EL (cell line): ENCODE measurements around the gene PRKCH.

Source experiments
- DNase-seq: peaks from one replicate; pipeline ENCODE4 v3.0.0-alpha.2; 2016

Gene PRKCH

DNA sequence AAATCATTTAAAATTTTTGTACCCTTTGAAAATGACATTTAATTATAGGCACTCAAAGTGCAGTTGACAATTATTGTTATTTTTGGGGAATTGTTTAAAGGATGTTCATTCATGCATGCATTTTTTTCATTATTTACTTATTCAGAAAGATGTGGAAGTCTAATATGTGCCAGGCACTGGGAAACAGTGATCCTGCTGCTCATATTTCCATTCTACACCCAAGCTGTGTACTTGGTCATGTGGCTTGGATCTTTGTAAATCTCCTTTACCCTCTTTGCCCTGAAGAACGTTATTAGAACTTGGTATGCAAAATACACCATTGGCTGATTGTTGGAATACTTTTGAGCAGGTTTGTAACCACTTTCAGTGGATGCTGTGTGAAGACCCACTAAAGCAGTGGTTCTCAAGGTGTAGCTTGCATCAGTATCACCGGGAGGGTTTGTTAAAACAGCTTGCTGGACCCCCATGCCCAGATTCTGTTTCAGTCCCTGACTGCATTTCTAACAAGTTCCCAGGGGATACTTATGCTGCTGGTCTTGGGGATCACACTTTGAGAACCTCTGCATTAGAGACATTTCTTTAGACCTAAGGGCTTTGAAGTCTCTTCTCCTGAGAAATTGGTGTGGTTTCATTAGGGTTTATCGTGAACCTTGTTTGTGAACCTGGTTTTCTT, 47.5 kb downstream of the PRKCH start:
- DNase-seq = no peak

DNA sequence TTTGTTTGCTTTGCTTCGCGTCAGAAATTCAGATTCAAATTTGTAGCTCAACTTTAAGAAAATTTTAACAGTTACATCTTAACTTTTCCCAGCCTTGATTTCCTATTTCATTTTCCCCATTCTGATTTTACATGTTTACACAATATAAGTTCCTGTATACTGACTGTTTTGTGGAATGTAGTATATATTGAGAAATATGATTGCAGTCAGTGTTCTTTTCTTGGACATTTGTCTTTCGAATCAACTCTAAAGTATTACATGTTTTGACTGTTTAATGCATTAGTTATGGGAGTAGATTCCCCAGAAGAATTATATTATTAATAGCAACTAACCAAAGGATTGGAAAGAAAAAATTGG, 48.1 kb downstream of the PRKCH start:
- DNase-seq = no peak

DNA sequence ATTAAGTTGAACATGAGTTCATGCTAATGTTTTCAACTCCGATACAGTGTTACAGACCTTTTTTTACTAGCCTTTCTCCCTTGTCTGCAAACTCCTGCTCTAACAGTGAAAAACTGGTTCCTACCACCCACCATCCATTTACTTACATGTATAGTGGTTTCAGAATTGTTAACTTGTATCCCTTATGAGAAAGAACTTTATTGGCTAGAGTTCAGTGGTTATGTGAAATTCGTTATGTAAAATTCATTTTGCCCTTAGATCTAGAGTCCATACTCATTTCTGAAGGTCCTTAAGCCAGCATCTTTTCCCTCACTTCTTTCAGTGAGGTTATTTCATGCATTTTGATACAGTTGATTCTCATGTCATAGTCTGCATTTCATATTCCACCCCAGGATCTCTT, 51.0 kb downstream of the PRKCH start:
- no peak for DNase-seq

DNA sequence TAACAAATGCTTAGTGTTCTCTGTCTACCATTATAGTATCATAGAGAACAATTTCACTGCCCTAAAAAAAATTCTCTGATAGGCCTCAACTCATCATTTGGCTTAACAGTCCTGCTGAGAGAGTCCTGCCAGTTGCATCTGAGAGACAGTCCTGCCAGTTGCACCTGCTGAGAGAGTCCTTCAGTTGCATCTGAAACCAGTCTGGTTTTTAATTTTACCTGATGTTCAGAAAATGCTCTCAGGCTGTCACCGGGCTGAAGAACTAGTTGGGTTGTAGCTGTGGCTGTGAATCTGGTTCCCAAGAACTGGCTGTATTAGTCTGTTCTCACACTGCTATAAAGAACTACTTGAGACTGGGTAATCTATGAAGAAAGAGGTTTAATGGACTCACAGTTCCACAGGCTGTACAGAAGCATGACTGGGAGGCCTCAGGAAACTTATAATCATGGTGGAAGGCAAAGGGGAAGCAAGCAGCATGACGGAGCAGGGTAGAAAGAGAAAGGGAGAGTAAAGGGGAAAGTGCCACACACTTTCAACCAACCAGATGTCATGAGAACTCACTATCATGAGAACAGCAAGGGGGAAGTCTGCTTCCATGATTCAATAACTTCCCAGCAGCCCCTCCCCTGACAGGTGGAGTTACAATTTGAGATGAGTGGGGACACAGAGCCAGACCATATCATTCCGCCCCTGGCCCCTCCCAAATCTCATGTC, 51.6 kb downstream of the PRKCH start:
- no peak for DNase-seq

GRCh38 chr14:61374284-61374683, 52.9 kb downstream of the PRKCH start:
- DNase-seq = no peak

- DNase-seq = no peak
These were observed 53.8 kb downstream of the PRKCH start for GRCh38 chr14:61375218-61375617.

GRCh38 chr14:61376314-61376713, 54.9 kb downstream of the PRKCH start:
- no peak for DNase-seq

- DNase-seq = no peak
These were observed 56.4 kb downstream of the PRKCH start for GRCh38 chr14:61377749-61378148.

DNA sequence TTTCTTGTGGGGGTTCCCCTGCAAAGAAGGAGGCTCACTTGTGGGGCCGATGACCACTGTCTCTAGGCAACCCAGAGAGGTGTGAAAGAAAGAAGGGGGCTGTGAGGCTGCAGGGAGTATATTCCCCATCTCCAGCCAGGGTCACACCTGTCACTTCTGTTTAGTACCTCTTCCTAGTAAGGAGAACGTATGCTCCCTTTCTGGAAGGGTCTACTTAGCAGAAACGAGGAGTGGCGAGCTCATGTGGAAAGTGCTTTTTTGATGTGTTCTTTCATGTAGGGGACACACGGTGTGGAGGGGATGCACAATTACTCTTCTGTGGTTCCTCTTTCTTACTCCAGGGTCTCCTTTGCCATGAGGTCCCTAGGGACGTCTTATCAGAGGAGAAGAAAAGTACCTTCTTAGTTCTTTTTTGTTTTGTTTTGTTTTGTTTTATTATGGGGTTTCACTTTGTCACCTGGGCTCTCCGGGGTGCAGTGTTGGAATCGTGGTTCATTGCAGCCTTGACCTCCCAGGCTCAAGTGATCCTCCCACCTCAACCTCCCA, 58.3 kb downstream of the PRKCH start:
- no peak for DNase-seq

DNA sequence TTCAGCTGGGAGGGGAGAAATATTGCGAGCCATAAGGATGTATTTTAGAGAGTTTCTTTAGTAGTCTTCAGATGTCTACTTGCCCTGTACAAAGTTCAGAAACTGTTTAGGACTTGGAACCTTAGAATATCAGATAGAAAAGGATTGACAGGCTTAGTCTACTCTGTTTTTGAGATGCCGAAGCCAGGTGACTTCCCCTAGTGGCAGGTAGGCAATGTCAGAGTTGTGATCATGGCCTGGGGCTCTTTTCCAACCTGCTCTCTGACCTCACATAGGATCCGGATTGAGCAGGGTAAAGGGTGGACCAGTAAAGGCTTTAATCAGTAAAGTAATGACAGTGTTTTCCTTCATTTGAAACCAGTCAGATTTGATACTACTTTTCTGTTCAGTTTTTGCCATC, 59.6 kb downstream of the PRKCH start:
- DNase-seq = no peak

- DNase-seq = no peak
These were observed 60.2 kb downstream of the PRKCH start for GRCh38 chr14:61381553-61381952.

DNA sequence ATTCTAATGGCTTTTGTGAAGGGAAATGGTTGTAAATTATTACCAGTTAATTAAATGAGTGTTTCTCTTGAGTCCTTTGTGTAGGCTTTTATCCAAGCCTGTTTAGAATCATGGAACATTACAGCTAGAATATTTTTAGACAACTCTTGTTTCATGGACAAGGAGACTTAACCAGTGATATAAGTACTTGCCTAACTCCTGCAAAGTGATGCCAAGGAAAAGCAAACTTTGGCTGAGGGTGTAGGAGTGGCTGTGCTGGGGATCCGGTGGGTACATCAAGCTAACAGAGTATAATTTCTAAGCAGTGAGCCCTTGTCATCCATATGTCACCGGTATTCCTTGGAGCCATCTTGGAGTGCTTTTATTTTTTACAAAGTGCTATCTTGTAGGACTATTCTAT, 61.5 kb downstream of the PRKCH start:
- DNase-seq = no peak

DNA sequence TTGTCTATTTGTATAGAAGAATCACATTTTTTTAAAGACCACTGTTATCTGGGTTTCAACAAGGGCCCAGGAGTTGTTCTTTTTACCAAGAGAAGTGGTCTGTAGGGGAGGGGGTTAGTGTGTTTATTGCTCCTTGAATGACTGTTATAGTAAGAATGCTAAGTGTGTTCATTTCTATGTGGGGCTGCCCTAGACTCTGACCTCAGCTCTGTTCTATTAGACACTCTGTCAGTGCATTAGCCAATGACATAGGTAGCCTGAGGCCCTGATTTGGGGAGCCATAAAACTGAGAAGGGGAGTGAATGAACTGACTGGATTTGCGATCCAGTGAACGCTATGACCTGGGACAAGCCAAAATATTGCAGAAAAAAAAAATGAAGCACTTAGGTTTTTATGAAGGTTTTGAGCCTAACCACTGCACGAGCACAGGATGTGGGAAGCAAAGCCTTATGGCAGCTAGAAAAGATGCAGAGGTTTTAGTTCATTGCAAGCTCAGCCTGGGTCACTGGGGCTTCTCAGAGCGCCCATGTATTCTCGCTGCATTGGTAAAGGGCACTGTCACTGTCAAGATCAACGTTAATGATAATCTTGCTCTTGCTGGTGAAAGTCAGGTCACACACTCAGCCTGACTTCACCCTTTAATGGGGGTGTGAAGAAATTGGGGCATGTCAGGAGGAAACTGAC, 63.8 kb downstream of the PRKCH start:
- DNase-seq = peak; percentile 8

DNA sequence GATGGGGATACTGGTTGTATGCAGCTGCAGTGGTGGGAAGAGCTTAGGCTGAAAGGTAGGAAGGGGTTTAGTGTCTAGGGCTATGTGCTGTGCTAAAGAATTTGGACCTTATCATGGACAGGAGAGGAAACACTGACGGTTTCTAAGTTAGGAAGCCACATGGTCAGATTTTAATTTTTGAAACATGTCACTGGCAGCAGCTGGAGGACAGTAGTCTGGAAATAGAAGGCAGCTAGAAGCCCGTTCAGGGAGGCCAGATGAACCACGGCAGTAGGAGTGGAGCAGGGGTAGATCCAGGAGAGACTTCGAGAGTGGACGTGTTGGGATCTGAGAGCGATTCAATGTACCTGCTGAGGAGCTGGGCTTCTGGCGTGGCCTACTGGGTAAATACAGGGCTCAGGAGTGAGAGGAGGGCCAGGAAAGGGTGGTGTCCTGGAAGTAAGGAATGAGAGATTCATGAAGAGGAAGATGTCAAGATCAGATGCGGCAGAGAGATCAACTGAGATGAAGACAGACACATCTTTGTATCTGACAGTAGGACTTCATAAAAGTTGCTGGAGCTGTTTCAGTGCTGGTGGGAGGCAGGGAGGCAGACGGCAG, 64.9 kb downstream of the PRKCH start:
- DNase-seq = no peak

GRCh38 chr14:61387076-61387475, 65.7 kb downstream of the PRKCH start:
- DNase-seq = no peak

DNA sequence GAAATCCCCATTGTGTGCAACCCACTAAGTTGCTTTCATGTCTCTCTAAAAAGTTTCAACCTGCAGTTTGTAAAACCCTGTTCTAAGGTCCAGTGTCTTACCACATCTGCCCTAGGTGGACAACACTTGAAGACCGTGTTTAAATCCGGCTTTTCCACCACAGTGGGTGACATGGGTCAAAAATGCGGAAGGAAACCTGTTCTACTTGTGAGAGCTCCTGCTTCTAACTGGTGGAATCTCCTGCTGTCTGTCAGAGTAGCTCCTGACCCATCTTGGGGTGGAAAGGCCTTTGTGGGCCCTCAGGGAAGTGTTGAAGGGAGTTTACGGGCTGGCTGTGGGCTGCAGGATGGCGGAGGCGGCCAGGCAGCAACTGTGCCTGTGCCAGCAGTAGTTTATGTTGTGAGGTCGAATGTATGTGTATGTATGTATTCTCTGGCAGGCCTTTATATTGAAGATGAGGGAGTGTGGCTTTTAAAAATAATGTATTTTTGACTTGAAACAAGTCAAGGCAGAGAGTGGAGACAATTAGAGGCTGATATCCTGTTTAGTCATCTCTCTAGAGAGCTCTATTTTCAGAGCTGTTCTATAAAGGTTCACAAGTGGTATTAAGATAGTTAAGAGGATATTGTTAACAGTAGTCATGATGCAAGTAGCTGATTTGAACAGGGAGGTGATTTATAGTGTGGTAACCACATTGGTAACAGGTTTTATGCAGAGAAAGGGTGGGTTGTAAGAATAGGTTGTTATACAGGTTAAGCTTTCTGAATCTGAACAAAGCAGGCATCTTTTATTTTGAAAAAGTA, 67.0 kb downstream of the PRKCH start:
- DNase-seq = peak; percentile 8

DNA sequence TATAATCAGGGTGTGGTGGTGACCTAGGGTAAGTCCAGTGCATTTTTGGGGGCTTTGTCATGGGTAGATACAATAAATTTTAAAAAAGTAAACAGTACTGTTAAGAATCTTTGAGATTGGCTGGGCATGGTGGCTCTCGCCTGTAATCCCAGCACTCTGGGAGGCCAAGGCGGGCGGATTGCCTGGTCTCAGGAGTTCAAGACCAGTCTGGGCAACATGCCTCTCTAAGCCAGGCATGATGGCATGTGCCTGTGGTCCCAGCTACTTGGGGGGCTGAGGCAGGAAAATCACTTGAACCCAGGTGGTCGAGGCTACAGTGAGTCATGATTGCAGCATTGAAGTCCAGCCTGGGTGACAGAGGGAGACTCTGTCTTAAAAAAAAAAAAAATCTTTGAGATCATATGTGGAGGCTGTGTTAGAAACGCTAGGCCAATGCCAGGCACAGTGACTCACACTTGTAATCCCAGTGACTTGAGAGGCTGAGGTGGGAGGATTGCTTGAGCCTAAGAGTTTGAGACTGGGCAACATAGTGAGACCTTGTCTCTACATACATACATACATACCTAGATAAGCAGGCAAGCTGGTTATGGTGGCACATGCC, 67.7 kb downstream of the PRKCH start:
- peak; percentile 18 for DNase-seq

GRCh38 chr14:61391119-61391518, 69.7 kb downstream of the PRKCH start:
- DNase-seq = no peak

- DNase-seq = no peak
These were observed 70.9 kb downstream of the PRKCH start for GRCh38 chr14:61392297-61392696.

DNA sequence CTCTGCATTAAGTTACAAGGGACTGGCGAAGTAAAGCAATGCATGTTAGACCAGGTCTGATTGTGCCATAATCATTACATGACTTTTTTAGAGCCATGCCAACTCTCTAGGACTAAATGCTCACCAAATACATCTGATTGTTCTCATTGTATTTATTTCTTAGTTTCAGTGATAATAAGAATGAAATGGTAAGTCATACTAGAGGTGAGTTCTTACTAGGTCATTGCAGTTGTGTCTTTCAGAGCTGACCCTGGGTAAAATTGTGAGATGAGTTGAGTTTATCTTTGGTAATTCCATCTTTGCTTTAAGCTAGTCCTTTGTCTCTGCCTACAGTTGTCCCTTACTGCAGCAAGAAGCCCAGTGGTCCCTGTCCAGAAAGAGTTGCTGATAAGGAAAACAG, 73.2 kb downstream of the PRKCH start:
- no peak for DNase-seq

GRCh38 chr14:61395115-61395725, 73.8 kb downstream of the PRKCH start:
- no peak for DNase-seq

DNA sequence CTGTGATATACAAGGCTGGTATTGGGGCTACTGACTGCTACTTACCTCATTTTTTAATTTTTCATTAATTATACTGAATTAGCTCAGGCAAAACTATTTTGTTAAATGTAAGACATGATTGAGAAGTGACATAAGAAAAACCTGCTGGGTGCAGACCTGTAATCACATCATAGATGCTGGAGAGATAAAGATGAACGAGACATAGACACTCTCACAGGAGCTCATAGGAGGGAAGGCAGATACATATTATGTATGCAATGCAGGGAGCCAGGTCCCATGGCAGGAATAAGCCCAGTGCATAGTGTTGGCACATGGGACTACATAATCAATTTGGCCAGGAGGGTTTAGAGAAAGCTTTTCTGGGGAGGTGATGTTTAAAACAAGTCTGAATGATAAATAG, 74.9 kb downstream of the PRKCH start:
- no peak for DNase-seq
